Gastrocnemius medialis (tissue), 4 donors: Measurements from ENCODE around the gene PSMC3. TPM values are rescaled to one million over a fixed set of nuclear protein-coding genes. Genes with fewer than 3 reads are reported as not detected.
A peak's percentile ranks its signal among the peaks of the same experiment; 100 is the strongest.
"Not testable (repeated sequence)": the region's sequence is repeated elsewhere in the genome, so short reads cannot be mapped to it uniquely, and the experiment has no call there.

ENCODE experiments used
- ATAC-seq, 2 donors: fragments of 150-250 bp; one replicate each; pipeline ENCODE4 v1.9.1; 2016
- DNase-seq, 2 donors: peaks; one replicate each; pipeline ENCODE4 v3.0.0-alpha.2; 2019
- H3K27ac ChIP-seq, 4 donors: fragments of 200-600 bp; sonication (generic); 1 replicate in 1 of 4; 2 replicates in 3 of 4; pipeline ENCODE4 v1.5.1; 2016 to 2018; ENCODE audit warnings: mild to moderate bottlenecking in 2 of 4, moderate library complexity in 1 of 4
- H3K27me3 ChIP-seq, 3 donors: fragments of 200-600 bp; sonication (generic) in 2 of 3; 1 replicate in 1 of 3; 2 replicates in 2 of 3; pipeline versions ENCODE4 v1.5.1 to v1.6.0; 2016 to 2019; ENCODE audit warnings: mild to moderate bottlenecking in 1 of 3, moderate library complexity in 1 of 3
- H3K36me3 ChIP-seq, 2 donors: fragments of 200-600 bp; sonication (generic) in 1 of 2; one replicate each; pipeline ENCODE4 v1.5.1; 2017 to 2018
- H3K4me1 ChIP-seq, 2 donors: fragments of 200-600 bp; sonication (generic) in 1 of 2; one replicate each; pipeline ENCODE4 v1.5.1; 2016 to 2017; ENCODE audit warnings: mild to moderate bottlenecking in 2 of 2
- H3K4me3 ChIP-seq, 4 donors: fragments of 200-600 bp; sonication (generic) in 3 of 4; 1 replicate in 1 of 4; 2 replicates in 3 of 4; pipeline ENCODE4 v1.5.1; 2016 to 2019; ENCODE audit warnings: mild to moderate bottlenecking in 2 of 4
- H3K9me3 ChIP-seq, 3 donors: fragments of 200-600 bp; sonication (generic) in 2 of 3; 1 replicate in 1 of 3; 2 replicates in 2 of 3; pipeline ENCODE4 v1.5.1; 2016 to 2019
- CTCF ChIP-seq, 5 experiments: fragments of 450-650 bp in 3 of 5; fragments of 200-600 bp in 2 of 5; sonication (generic) in 2 of 5; IDR thresholded peaks in 4 of 5; conservative IDR thresholded peaks in 1 of 5; 1 replicate in 4 of 5; 2 replicates in 1 of 5; pipeline ENCODE4 v1.5.1; 2016 to 2019; ENCODE audit warnings: antibody characterized with exemption in 5 of 5, mild to moderate bottlenecking in 3 of 5, moderate library complexity in 3 of 5
- POLR2A ChIP-seq, 2 donors: fragments of 450-650 bp; IDR thresholded peaks; one replicate each; pipeline ENCODE4 v1.6.1; 2017; ENCODE audit warnings: antibody characterized with exemption in 2 of 2, mild to moderate bottlenecking in 2 of 2, moderate library complexity in 2 of 2
- in situ Hi-C, 4 donors: fragments of 200-750 bp; cut with MboI; loops; one replicate each; pipeline versions ENCODE4 v1.15.0 to v1.8.0; 2017; ENCODE audit warnings: low sequenced_read_pairs in 4 of 4
- intact Hi-C: fragments of 100-400 bp; cut with DNase I; formaldehyde crosslinking; loops from one replicate; pipeline ENCODE4 v1.15.1; 2023; ENCODE audit warnings: low total_unique reads
- total RNA-seq, 4 donors: library from RNA; depleted of rRNA; stranded (reverse); fragments of >200 nt; gene quantifications; one replicate each; pipeline versions ENCODE4 v1.1.0 to v1.2.3, GENCODE V29; 2016

Gene PSMC3
- total RNA-seq, 4 donors from 2014 or later: 243 to 350 (median 329) TPM

- H3K4me1 ChIP-seq: peaks cover 6 to 11% of the 10 kb centered on the region in 2 donors
- H3K27ac ChIP-seq: no peak overlapping the region
- no peaks in the 10 kb centered on the region for H3K36me3 ChIP-seq
- in situ Hi-C loops: no loop called here
- TF ChIP-seq POLR2A (IDR thresholded peaks at IDR 0.05) (no peak), CTCF (IDR thresholded peaks at IDR 0.05 in 4 of 5, conservative IDR thresholded peaks at IDR 0.05 in 1 of 5) (no peak)
- intact Hi-C loops: no loop called here
- no peak for ATAC-seq
- no peaks in the 10 kb centered on the region for H3K9me3 ChIP-seq
- H3K4me3 ChIP-seq: no peak overlapping the region
- H3K27me3 ChIP-seq: no peaks in the 10 kb centered on the region
- no peak for DNase-seq
Observed at GRCh38 chr11:47460571-47461235, 34.5 kb upstream of the PSMC3 start.

GRCh38 chr11:47454258-47454671, 28.0 kb upstream of the PSMC3 start:
- peak; percentile 79 to 81 for ATAC-seq
- peak; percentile 51 to 82 for DNase-seq
- intact Hi-C loops (loop anchor here (1.0 kb wide), 2 partner anchors 80 to 99 kb away; partner anchors contain the start of gene CELF1), in situ Hi-C loops (loop anchor here in 3 of 4 donors (5.0 to 10.0 kb wide), 3 partner anchors 72 to 82 kb away; partner anchors contain the start of gene SPI1 (in 1 of the 3))
- H3K9me3 ChIP-seq, H3K4me3 ChIP-seq, H3K27me3 ChIP-seq, H3K27ac ChIP-seq, H3K4me1 ChIP-seq, H3K36me3 ChIP-seq: not testable (repeated sequence)
- peak; percentile 60 to 84 (median 69) for TF ChIP-seq CTCF (IDR thresholded peaks at IDR 0.05 in 4 of 5, conservative IDR thresholded peaks at IDR 0.05 in 1 of 5)

- TF ChIP-seq POLR2A (IDR thresholded peaks at IDR 0.05) (no peak), CTCF (IDR thresholded peaks at IDR 0.05 in 4 of 5, conservative IDR thresholded peaks at IDR 0.05 in 1 of 5) (no peak)
- intact Hi-C loops: no loop called here
Observed at GRCh38 chr11:47453365-47453764, 27.1 kb upstream of the PSMC3 start.

GRCh38 chr11:47451990-47452389, 25.8 kb upstream of the PSMC3 start:
- intact Hi-C loops (no loop called here), in situ Hi-C loops (loop anchor here in 3 of 4 donors (5.0 to 10.0 kb wide), 3 partner anchors 70 to 80 kb away; partner anchors contain the start of gene SPI1 (in 1 of the 3))
- TF ChIP-seq CTCF (IDR thresholded peaks at IDR 0.05 in 4 of 5, conservative IDR thresholded peaks at IDR 0.05 in 1 of 5): no peak
- TF ChIP-seq POLR2A (IDR thresholded peaks at IDR 0.05): no peak
- peaks cover 0 to 6% of the 10 kb centered on the region in 2 donors for H3K36me3 ChIP-seq
- H3K27me3 ChIP-seq: no peaks in the 10 kb centered on the region
- no peak for ATAC-seq
- H3K4me3 ChIP-seq: no peak overlapping the region
- no peak for DNase-seq
- no peak overlapping the region for H3K27ac ChIP-seq
- peaks cover 9 to 19% of the 10 kb centered on the region in 2 donors for H3K4me1 ChIP-seq
- H3K9me3 ChIP-seq: no peaks in the 10 kb centered on the region

More at GRCh38 chr11:47453365-47453764, 27.1 kb upstream of the PSMC3 start:
- Histone ChIP-seq H3K4me1 (peaks cover 0 to 8% of the 10 kb centered on the region in 2 donors), H3K36me3 (no peaks in the 10 kb centered on the region), H3K4me3 (no peak overlapping the region), H3K9me3 (no peaks in the 10 kb centered on the region), H3K27ac (no peak overlapping the region), H3K27me3 (no peaks in the 10 kb centered on the region)
- DNase-seq: no peak
- ATAC-seq: no peak
- in situ Hi-C loops: loop anchor here in 3 of 4 donors (5.0 to 10.0 kb wide), 3 partner anchors 71 to 81 kb away; partner anchors contain the start of gene SPI1 (in 1 of the 3)
